Measurements from ENCODE around the gene EYA3.

DNA sequence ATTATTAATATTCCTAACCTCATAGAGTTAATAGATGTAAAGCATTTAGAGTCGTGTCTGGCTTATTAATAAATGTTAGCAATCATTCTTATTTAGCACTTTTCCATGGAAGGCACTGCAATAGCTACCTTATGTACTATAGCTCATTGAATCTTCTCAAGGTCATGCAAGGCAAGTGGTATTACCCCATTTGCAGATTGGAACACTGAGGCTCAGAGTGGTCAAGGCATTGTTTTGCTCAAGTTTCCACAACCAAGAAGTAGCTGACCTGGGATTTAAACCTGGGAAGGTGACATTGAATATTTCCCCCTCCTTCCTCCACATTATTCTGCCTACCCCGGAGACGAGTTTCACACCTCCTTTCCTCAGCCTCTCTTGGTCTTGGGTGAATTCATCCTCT is 37.8 kb upstream of the EYA3 start:
- TF ChIP-seq ZFP30 (CRISPR knock-in tag; IDR thresholded peaks at IDR 0.05) (no peak), RARB (CRISPR knock-in tag; IDR thresholded peaks at IDR 0.05) (no peak), ARNTL (CRISPR knock-in tag; IDR thresholded peaks at IDR 0.05; ENCODE audit: borderline replicate concordance, low read depth) (no peak)
- TF ChIP-seq, protein P1, sequence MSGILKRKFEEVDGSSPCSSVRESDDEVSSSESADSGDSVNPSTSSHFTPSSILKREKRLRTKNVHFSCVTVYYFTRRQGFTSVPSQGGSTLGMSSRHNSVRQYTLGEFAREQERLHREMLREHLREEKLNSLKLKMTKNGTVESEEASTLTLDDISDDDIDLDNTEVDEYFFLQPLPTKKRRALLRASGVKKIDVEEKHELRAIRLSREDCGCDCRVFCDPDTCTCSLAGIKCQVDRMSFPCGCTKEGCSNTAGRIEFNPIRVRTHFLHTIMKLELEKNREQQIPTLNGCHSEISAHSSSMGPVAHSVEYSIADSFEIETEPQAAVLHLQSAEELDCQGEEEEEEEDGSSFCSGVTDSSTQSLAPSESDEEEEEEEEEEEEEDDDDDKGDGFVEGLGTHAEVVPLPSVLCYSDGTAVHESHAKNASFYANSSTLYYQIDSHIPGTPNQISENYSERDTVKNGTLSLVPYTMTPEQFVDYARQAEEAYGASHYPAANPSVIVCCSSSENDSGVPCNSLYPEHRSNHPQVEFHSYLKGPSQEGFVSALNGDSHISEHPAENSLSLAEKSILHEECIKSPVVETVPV (CRISPR knock-in tag; IDR thresholded peaks at IDR 0.05), result no peak
- TF ChIP-seq, protein P2, sequence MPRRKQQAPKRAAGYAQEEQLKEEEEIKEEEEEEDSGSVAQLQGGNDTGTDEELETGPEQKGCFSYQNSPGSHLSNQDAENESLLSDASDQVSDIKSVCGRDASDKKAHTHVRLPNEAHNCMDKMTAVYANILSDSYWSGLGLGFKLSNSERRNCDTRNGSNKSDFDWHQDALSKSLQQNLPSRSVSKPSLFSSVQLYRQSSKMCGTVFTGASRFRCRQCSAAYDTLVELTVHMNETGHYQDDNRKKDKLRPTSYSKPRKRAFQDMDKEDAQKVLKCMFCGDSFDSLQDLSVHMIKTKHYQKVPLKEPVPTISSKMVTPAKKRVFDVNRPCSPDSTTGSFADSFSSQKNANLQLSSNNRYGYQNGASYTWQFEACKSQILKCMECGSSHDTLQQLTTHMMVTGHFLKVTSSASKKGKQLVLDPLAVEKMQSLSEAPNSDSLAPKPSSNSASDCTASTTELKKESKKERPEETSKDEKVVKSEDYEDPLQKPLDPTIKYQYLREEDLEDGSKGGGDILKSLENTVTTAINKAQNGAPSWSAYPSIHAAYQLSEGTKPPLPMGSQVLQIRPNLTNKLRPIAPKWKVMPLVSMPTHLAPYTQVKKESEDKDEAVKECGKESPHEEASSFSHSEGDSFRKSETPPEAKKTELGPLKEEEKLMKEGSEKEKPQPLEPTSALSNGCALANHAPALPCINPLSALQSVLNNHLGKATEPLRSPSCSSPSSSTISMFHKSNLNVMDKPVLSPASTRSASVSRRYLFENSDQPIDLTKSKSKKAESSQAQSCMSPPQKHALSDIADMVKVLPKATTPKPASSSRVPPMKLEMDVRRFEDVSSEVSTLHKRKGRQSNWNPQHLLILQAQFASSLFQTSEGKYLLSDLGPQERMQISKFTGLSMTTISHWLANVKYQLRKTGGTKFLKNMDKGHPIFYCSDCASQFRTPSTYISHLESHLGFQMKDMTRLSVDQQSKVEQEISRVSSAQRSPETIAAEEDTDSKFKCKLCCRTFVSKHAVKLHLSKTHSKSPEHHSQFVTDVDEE (CRISPR knock-in tag; IDR thresholded peaks at IDR 0.05), result no peak

All from SK-N-SH treated with all-trans-retinoic acid at 6 μM for 48 hours (cell line).